ENCODE results near the gene RAD23A.
"Not testable (repeated sequence)": the region's sequence is repeated elsewhere in the genome, so short reads cannot be mapped to it uniquely, and the experiment has no call there.

- not testable (repeated sequence) for TF ChIP-seq CTCF, POLR2A (IDR thresholded peaks at IDR 0.05)
Measured at GRCh38 chr19:12915860-12916259, 29.8 kb upstream of the RAD23A start.

All from body of pancreas (tissue), 4 donors.